Gastrocnemius medialis (tissue), 4 donors: ENCODE results near the gene MEAF6.

Experiments
- CTCF ChIP-seq, 5 experiments: fragments of 450-650 bp in 3 of 5; fragments of 200-600 bp in 2 of 5; sonication (generic) in 2 of 5; IDR thresholded peaks in 4 of 5; conservative IDR thresholded peaks in 1 of 5; 1 replicate in 4 of 5; 2 replicates in 1 of 5; pipeline ENCODE4 v1.5.1; 2016 to 2019; ENCODE audit warnings: antibody characterized with exemption in 5 of 5, mild to moderate bottlenecking in 3 of 5, moderate library complexity in 3 of 5
- POLR2A ChIP-seq, 2 donors: fragments of 450-650 bp; IDR thresholded peaks; one replicate each; pipeline ENCODE4 v1.6.1; 2017; ENCODE audit warnings: antibody characterized with exemption in 2 of 2, mild to moderate bottlenecking in 2 of 2, moderate library complexity in 2 of 2

- TF ChIP-seq POLR2A (IDR thresholded peaks at IDR 0.05) = peak; percentile 65 to 81
- no peak for TF ChIP-seq CTCF (IDR thresholded peaks at IDR 0.05 in 4 of 5, conservative IDR thresholded peaks at IDR 0.05 in 1 of 5)
These were observed 39.6 kb upstream of the MEAF6 start, which contains the start of gene SNIP1 for GRCh38 chr1:37553927-37554808.
